GM18867 (cell line): ENCODE data around the gene DMAP1.
"Not testable (repeated sequence)": the region's sequence is repeated elsewhere in the genome, so short reads cannot be mapped to it uniquely, and the experiment has no call there.

Experiments used
- ATAC-seq: cut with Tn5 transposase; IDR thresholded peaks from one replicate; pipeline ENCODE4 v1.9.1; 2021; ENCODE audit warnings: mild to moderate bottlenecking, moderate library complexity; ENCODE audit not compliant: unreplicated experiment

DMAP1 gene

GRCh38 chr1:44213222-44214112 is at the start of gene DMAP1:
DMAP1 (plus strand) TSS chr1:44213471; CDS start chr1:44213754, 283 bp downstream.
- ATAC-seq, result peak; percentile 67

- ATAC-seq, result no peak
Measured at GRCh38 chr1:44168520-44169098, 44.7 kb upstream of the DMAP1 start.

- ATAC-seq, result no peak
Measured at GRCh38 chr1:44170281-44170823, 42.9 kb upstream of the DMAP1 start.

- ATAC-seq, result no peak
Measured at GRCh38 chr1:44174630-44175029, 38.6 kb upstream of the DMAP1 start.

GRCh38 chr1:44200336-44200735 is 12.9 kb upstream of the DMAP1 start:
- ATAC-seq, result no peak

- not testable (repeated sequence) for ATAC-seq
Measured at GRCh38 chr1:44206545-44206944, 6.7 kb upstream of the DMAP1 start.

GRCh38 chr1:44208226-44208625 is 5.0 kb upstream of the DMAP1 start:
- ATAC-seq, result no peak

- no peak for ATAC-seq
Measured at GRCh38 chr1:44210595-44210994, 2.7 kb upstream of the DMAP1 start.

- ATAC-seq, result no peak
Measured at GRCh38 chr1:44212355-44213221, 683 bp upstream of the DMAP1 start.

- ATAC-seq, result no peak
Measured at GRCh38 chr1:44217809-44218410, 4.6 kb downstream of the DMAP1 start.

GRCh38 chr1:44218503-44219300 is 5.4 kb downstream of the DMAP1 start:
- no peak for ATAC-seq

GRCh38 chr1:44219301-44219626 is 6.0 kb downstream of the DMAP1 start:
- no peak for ATAC-seq

- ATAC-seq, result no peak
Measured at GRCh38 chr1:44220001-44220751, 6.9 kb downstream of the DMAP1 start.

GRCh38 chr1:44220755-44221154 is 7.5 kb downstream of the DMAP1 start:
- peak; percentile 77 for ATAC-seq

- ATAC-seq, result no peak
Measured at GRCh38 chr1:44221769-44222168, 8.5 kb downstream of the DMAP1 start.

- ATAC-seq, result no peak
Measured at GRCh38 chr1:44222397-44223186, 9.3 kb downstream of the DMAP1 start.

- ATAC-seq, result no peak
Measured at GRCh38 chr1:44223187-44223610, 9.9 kb downstream of the DMAP1 start.

- no peak for ATAC-seq
Measured at GRCh38 chr1:44225761-44226160, 12.5 kb downstream of the DMAP1 start.
